ENCODE measurements around the gene WDPCP.

- TF ChIP-seq CTCF (IDR thresholded peaks at IDR 0.05) (no peak), POLR2A (IDR thresholded peaks at IDR 0.05) (no peak)
Observed at GRCh38 chr2:63514237-63514716, 74.0 kb downstream of the WDPCP start.

Data from ovary (tissue), 3 donors.